HepG2 (cell line): ENCODE measurements around the gene SDC4. TPM values are rescaled to one million over a fixed set of nuclear protein-coding genes. Genes with fewer than 3 reads are reported as not detected.

Source experiments
- BRD4 ChIP-seq: sonication (generic); formaldehyde crosslinking; IDR thresholded peaks from 2 replicates; pipeline ENCODE4 v1.4.0; 2020; ENCODE audit warnings: missing genetic modification reagents
- EHMT2 ChIP-seq: fragments of 200-600 bp; sonication (generic); IDR thresholded peaks from 2 replicates; pipeline ENCODE4 v1.7.0; 2017; ENCODE audit warnings: antibody characterized with exemption, low read depth, low read length, borderline replicate concordance
- FOXJ3 ChIP-seq: sonication (generic); formaldehyde crosslinking; IDR thresholded peaks from 2 replicates; pipeline ENCODE4 v1.4.0; 2020; ENCODE audit warnings: missing genetic modification reagents, mild to moderate bottlenecking, borderline replicate concordance
- GPN1 ChIP-seq: sonication (generic); formaldehyde crosslinking; IDR thresholded peaks from 2 replicates; pipeline ENCODE4 v1.5.1; 2020; ENCODE audit warnings: missing genetic modification reagents, borderline replicate concordance
- KDM6A ChIP-seq: IDR thresholded peaks from 2 replicates; pipeline ENCODE4 v1.6.1; 2016; ENCODE audit warnings: low read depth
- MYPOP ChIP-seq: sonication (generic); formaldehyde crosslinking; IDR thresholded peaks from 2 replicates; pipeline ENCODE4 v1.8.1; 2023; ENCODE audit warnings: mild to moderate bottlenecking, moderate library complexity, missing genetic modification reagents
- NCOR1 ChIP-seq: fragments of 200-600 bp; sonication (generic); IDR thresholded peaks from 2 replicates; pipeline ENCODE4 v1.7.0; 2017; ENCODE audit warnings: antibody characterized with exemption, low read length, borderline replicate concordance
- NFYB ChIP-seq: sonication (generic); formaldehyde crosslinking; IDR thresholded peaks from 2 replicates; pipeline ENCODE4 v1.4.0; 2020; ENCODE audit warnings: missing genetic modification reagents
- PHF21A ChIP-seq: sonication (generic); formaldehyde crosslinking; IDR thresholded peaks from 2 replicates; pipeline ENCODE4 v1.5.0; 2020; ENCODE audit warnings: mild to moderate bottlenecking, missing genetic modification reagents
- SAFB2 ChIP-seq: sonication (generic); formaldehyde crosslinking; IDR thresholded peaks from 2 replicates; pipeline ENCODE4 v1.5.1; 2020; ENCODE audit warnings: missing genetic modification reagents, low read depth, mild to moderate bottlenecking, borderline replicate concordance
- SMARCC2 ChIP-seq: fragments of 450-650 bp; IDR thresholded peaks from 2 replicates; pipeline ENCODE4 v1.6.1; 2017; ENCODE audit warnings: antibody characterized with exemption, mild to moderate bottlenecking
- SRSF4 ChIP-seq: fragments of 200-400 bp; formaldehyde crosslinking; IDR thresholded peaks from one replicate; pipeline ENCODE4 v1.6.1; 2018; ENCODE audit warnings: mild to moderate bottlenecking, low read depth, low read length, moderate library complexity; ENCODE audit not compliant: poor library complexity, severe bottlenecking
- UBTF ChIP-seq: sonication (generic); formaldehyde crosslinking; IDR thresholded peaks from 2 replicates; pipeline ENCODE4 v1.4.0; 2020; ENCODE audit warnings: mild to moderate bottlenecking, missing genetic modification reagents
- ZBTB1 ChIP-seq: sonication (generic); formaldehyde crosslinking; IDR thresholded peaks from 2 replicates; pipeline ENCODE4 v1.4.0; 2020; ENCODE audit warnings: missing genetic modification reagents, borderline replicate concordance
- ZFP41 ChIP-seq: sonication (generic); formaldehyde crosslinking; IDR thresholded peaks from 2 replicates; pipeline ENCODE4 v1.4.0; 2020; ENCODE audit warnings: mild to moderate bottlenecking, missing genetic modification reagents, borderline replicate concordance
- ZFP82 ChIP-seq: sonication (generic); formaldehyde crosslinking; IDR thresholded peaks from 2 replicates; pipeline ENCODE4 v1.5.1; 2020; ENCODE audit warnings: mild to moderate bottlenecking, missing genetic modification reagents, borderline replicate concordance
- ZMYM2 ChIP-seq: sonication (generic); formaldehyde crosslinking; IDR thresholded peaks from 2 replicates; pipeline ENCODE4 v1.8.0; 2022; ENCODE audit warnings: mild to moderate bottlenecking, missing genetic modification reagents
- ZNF383 ChIP-seq: sonication (generic); formaldehyde crosslinking; IDR thresholded peaks from 2 replicates; pipeline ENCODE4 v1.4.0; 2020; ENCODE audit warnings: missing genetic modification reagents, mild to moderate bottlenecking, borderline replicate concordance
- ZNF570 ChIP-seq: sonication (generic); formaldehyde crosslinking; IDR thresholded peaks from 2 replicates; pipeline ENCODE4 v1.4.0; 2020; ENCODE audit warnings: mild to moderate bottlenecking, missing genetic modification reagents, borderline replicate concordance
- ZNF678 ChIP-seq: sonication (generic); formaldehyde crosslinking; IDR thresholded peaks from 2 replicates; pipeline ENCODE4 v1.4.0; 2020; ENCODE audit warnings: mild to moderate bottlenecking, missing genetic modification reagents
- polyA plus RNA-seq, 8 experiments: library from polyadenylated mRNA; depleted of rRNA in 3 of 8; stranded (reverse) in 7 of 8; unstranded in 1 of 8; fragments of >200 nt; fragmentation: Illumina TruSeq in 4 of 8; extraction: Trizol in 4 of 8; gene quantifications; 2 replicates each; pipeline versions ENCODE4 v1.2.1 to v1.2.3, GENCODE V29; 2011 to 2016; ENCODE audit warnings: low read depth in 4 of 8, missing spikeins in 1 of 8, mixed read lengths in 1 of 8; ENCODE audit not compliant: insufficient read depth in 1 of 8
- total RNA-seq, 5 experiments: library from RNA; depleted of rRNA; stranded (reverse); fragments of >200 nt; fragmentation: Illumina TruSeq; extraction: Trizol; gene quantifications; 2 replicates each; pipeline ENCODE4 v1.2.3, GENCODE V29; 2016; ENCODE audit warnings: low read depth in 1 of 5
- TF ChIP-seq, protein P1 (sequence below): sonication (generic); formaldehyde crosslinking; IDR thresholded peaks from 2 replicates; pipeline ENCODE4 v1.4.0; 2020; ENCODE audit warnings: missing genetic modification reagents, borderline replicate concordance
- TF ChIP-seq, protein P2 (sequence below): sonication (generic); formaldehyde crosslinking; conservative IDR thresholded peaks from 2 replicates; pipeline ENCODE4 v1.4.0; 2020; ENCODE audit warnings: missing genetic modification reagents

Gene SDC4
- total and polyA plus RNA-seq, 2 of the 13 experiments (the other 11 are each of a cell fraction or from before 2014, with no cell fraction given) = 49.0 to 65.1 TPM

DNA sequence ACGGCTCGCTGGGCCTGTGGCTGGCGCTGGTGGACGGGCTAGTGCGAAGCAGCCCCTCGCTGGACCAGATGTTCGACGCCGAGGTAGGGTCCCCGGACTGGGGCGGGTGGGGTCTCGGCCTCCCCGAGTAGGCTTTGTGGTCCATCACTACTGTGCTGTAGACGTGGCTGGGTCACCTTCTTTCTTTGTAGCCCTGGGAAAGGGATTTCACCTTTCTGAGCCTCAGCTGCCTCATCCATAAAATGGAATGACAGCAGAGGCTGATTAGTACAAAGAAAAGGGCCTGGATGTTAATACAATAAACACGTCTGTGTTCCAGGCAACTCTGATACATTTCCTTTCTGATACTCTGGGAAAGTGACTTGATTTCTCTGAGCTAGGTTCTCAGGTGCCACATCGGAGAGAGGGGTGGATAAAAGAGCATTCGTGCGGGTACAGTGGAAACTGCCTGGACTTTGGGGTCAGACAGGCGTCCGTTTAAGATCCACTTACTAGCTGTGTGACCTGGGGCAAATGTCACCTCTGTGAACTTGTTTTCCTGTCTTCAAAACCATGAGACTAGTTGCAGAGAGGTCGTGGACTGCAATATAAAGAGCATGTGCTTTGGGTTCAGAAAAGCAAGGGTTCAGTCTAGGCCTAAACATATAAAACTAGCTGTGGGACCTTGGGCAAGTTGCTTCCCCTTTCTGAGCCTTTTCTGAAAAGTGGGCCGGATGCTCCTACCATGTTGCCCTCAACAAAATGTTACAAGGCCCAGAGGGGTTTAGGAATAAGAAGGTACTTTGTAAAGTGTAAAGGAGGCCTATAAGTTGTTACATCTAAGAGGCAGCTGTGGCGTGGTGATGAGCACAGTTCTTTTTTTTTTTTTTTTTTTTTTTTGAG is 15.6 kb upstream of the SDC4 start (continued):
- TF ChIP-seq UBTF (no peak), GPN1 (CRISPR knock-in tag) (no peak), ZNF383 (no peak), FOXJ3 (CRISPR knock-in tag) (no peak), ZNF678 (no peak), PHF21A (CRISPR knock-in tag) (no peak), SMARCC2 (no peak), BRD4 (CRISPR knock-in tag) (no peak; the same call in 1 of the 2 replicates), ZMYM2 (CRISPR knock-in tag) (no peak), MYPOP (no peak), SRSF4 (no peak), ZNF570 (CRISPR knock-in tag) (no peak), ZFP82 (no peak), NFYB (CRISPR knock-in tag) (no peak), EHMT2 (no peak), NCOR1 (0 out of 2 replicates have a peak, but pooled peaks have one; percentile 22), ZFP41 (CRISPR knock-in tag) (no peak), SAFB2 (CRISPR knock-in tag) (no peak), ZBTB1 (CRISPR knock-in tag) (no peak), KDM6A (CRISPR knock-in tag) (no peak)
- TF ChIP-seq, protein P1, sequence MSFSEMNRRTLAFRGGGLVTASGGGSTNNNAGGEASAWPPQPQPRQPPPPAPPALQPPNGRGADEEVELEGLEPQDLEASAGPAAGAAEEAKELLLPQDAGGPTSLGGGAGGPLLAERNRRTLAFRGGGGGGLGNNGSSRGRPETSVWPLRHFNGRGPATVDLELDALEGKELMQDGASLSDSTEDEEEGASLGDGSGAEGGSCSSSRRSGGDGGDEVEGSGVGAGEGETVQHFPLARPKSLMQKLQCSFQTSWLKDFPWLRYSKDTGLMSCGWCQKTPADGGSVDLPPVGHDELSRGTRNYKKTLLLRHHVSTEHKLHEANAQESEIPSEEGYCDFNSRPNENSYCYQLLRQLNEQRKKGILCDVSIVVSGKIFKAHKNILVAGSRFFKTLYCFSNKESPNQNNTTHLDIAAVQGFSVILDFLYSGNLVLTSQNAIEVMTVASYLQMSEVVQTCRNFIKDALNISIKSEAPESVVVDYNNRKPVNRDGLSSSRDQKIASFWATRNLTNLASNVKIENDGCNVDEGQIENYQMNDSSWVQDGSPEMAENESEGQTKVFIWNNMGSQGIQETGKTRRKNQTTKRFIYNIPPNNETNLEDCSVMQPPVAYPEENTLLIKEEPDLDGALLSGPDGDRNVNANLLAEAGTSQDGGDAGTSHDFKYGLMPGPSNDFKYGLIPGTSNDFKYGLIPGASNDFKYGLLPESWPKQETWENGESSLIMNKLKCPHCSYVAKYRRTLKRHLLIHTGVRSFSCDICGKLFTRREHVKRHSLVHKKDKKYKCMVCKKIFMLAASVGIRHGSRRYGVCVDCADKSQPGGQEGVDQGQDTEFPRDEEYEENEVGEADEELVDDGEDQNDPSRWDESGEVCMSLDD = 0 out of 2 replicates have a peak, but pooled peaks have one; percentile 22
- TF ChIP-seq, protein P2, sequence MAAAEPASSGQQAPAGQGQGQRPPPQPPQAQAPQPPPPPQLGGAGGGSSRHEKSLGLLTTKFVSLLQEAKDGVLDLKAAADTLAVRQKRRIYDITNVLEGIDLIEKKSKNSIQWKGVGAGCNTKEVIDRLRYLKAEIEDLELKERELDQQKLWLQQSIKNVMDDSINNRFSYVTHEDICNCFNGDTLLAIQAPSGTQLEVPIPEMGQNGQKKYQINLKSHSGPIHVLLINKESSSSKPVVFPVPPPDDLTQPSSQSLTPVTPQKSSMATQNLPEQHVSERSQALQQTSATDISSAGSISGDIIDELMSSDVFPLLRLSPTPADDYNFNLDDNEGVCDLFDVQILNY (CRISPR knock-in tag) = no peak; the same call in none of the 2 replicates
